ENCODE measurements around the gene FBXL7. TPM values are rescaled to one million over a fixed set of nuclear protein-coding genes. Genes with fewer than 3 reads are reported as not detected.

Gene FBXL7
- total RNA-seq, 1 experiment from 2014 or later, result not detected

GRCh38 chr5:15794052-15794985 lies 294.3 kb downstream of the FBXL7 start:
- intact Hi-C loops (cut with micrococcal nuclease), result loop anchor here (1.0 kb wide), 4 partner anchors 201 to 688 kb away; no protein-coding TSS in a partner anchor
- Mint-ChIP-seq H3K27me3 (ENCODE audit: insufficient read depth, unreplicated experiment) (peaks cover 12% of the 10 kb centered on the region), H3K4me1 (ENCODE audit: insufficient read depth, unreplicated experiment) (no peaks in the 10 kb centered on the region), H3K36me3 (ENCODE audit: insufficient read depth, unreplicated experiment) (no peaks in the 10 kb centered on the region), H3K4me3 (ENCODE audit: unreplicated experiment) (no peak overlapping the region), H3K9me3 (ENCODE audit: unreplicated experiment) (no peaks in the 10 kb centered on the region), H3K27ac (ENCODE audit: low read depth, unreplicated experiment) (no peak overlapping the region)
- DNase-seq (ENCODE audit: unreplicated experiment), result no peak
- ChIA-PET CTCF (interaction anchor here (0.7 to 2.2 kb wide), 8 partner anchors 17 to 688 kb away, joined by 3 to 7 read pairs (median 4); no protein-coding TSS in a partner anchor), POLR2A (no interaction called here)
- peak; percentile 35 for TF ChIP-seq CTCF (IDR thresholded peaks at IDR 0.05; ENCODE audit: unreplicated experiment)
- no TSS peak for BruUV-seq (replicated peaks)

- no peak for TF ChIP-seq CTCF (IDR thresholded peaks at IDR 0.05; ENCODE audit: unreplicated experiment)
- ChIA-PET CTCF (interaction anchor here (0.7 to 2.2 kb wide), 5 partner anchors 28 to 690 kb away, joined by 3 to 7 read pairs (median 5); no protein-coding TSS in a partner anchor), POLR2A (no interaction called here)
- DNase-seq (ENCODE audit: unreplicated experiment), result no peak
- H3K4me1 Mint-ChIP-seq (ENCODE audit: insufficient read depth, unreplicated experiment), result no peaks in the 10 kb centered on the region
- H3K27me3 Mint-ChIP-seq (ENCODE audit: insufficient read depth, unreplicated experiment), result peaks cover 8% of the 10 kb centered on the region
- intact Hi-C loops (cut with micrococcal nuclease), result no loop called here
- H3K9me3 Mint-ChIP-seq (ENCODE audit: unreplicated experiment), result no peaks in the 10 kb centered on the region
- no TSS peak for BruUV-seq (replicated peaks)
- H3K36me3 Mint-ChIP-seq (ENCODE audit: insufficient read depth, unreplicated experiment), result no peaks in the 10 kb centered on the region
- no peak overlapping the region for H3K27ac Mint-ChIP-seq (ENCODE audit: low read depth, unreplicated experiment)
- no peak overlapping the region for H3K4me3 Mint-ChIP-seq (ENCODE audit: unreplicated experiment)
Observed at GRCh38 chr5:15796096-15796495, 296.1 kb downstream of the FBXL7 start.

- no peak for DNase-seq (ENCODE audit: unreplicated experiment)
- Mint-ChIP-seq H3K4me3 (ENCODE audit: unreplicated experiment) (no peak overlapping the region), H3K9me3 (ENCODE audit: unreplicated experiment) (no peaks in the 10 kb centered on the region), H3K36me3 (ENCODE audit: insufficient read depth, unreplicated experiment) (no peaks in the 10 kb centered on the region), H3K27me3 (ENCODE audit: insufficient read depth, unreplicated experiment) (peaks cover 4% of the 10 kb centered on the region), H3K4me1 (ENCODE audit: insufficient read depth, unreplicated experiment) (no peaks in the 10 kb centered on the region), H3K27ac (ENCODE audit: low read depth, unreplicated experiment) (no peak overlapping the region)
- ChIA-PET POLR2A (no interaction called here), CTCF (interaction anchor here (0.7 to 2.2 kb wide), 4 partner anchors 196 to 690 kb away, joined by 3 to 7 read pairs (median 4); no protein-coding TSS in a partner anchor)
- intact Hi-C loops (cut with micrococcal nuclease), result no loop called here
- BruUV-seq (replicated peaks), result no TSS peak
- no peak for TF ChIP-seq CTCF (IDR thresholded peaks at IDR 0.05; ENCODE audit: unreplicated experiment)
Observed at GRCh38 chr5:15796557-15796956, 296.6 kb downstream of the FBXL7 start.

- Mint-ChIP-seq H3K4me3 (ENCODE audit: unreplicated experiment) (no peak overlapping the region), H3K9me3 (ENCODE audit: unreplicated experiment) (peaks cover 4% of the 10 kb centered on the region), H3K27me3 (ENCODE audit: insufficient read depth, unreplicated experiment) (no peaks in the 10 kb centered on the region), H3K4me1 (ENCODE audit: insufficient read depth, unreplicated experiment) (no peaks in the 10 kb centered on the region), H3K36me3 (ENCODE audit: insufficient read depth, unreplicated experiment) (no peaks in the 10 kb centered on the region), H3K27ac (ENCODE audit: low read depth, unreplicated experiment) (no peak overlapping the region)
- TF ChIP-seq CTCF (IDR thresholded peaks at IDR 0.05; ENCODE audit: unreplicated experiment), result no peak
- no TSS peak for BruUV-seq (replicated peaks)
- ChIA-PET CTCF (interaction anchor here (0.7 to 1.0 kb wide), 3 partner anchors 196 to 333 kb away, joined by 3 to 4 read pairs (median 3); no protein-coding TSS in a partner anchor), POLR2A (no interaction called here)
- intact Hi-C loops (cut with micrococcal nuclease), result no loop called here
- no peak for DNase-seq (ENCODE audit: unreplicated experiment)
Observed at GRCh38 chr5:15797116-15797515, 297.1 kb downstream of the FBXL7 start.
